Activated B cell treated with CpG ODN at 0.5 μM for 24 hours (primary cell): Measurements from ENCODE around the gene RC3H2. TPM values are rescaled to one million over a fixed set of nuclear protein-coding genes. Genes with fewer than 3 reads are reported as not detected.

ENCODE experiments used
- ATAC-seq: fragments of 200-7000 bp; cut with Tn5 transposase; one replicate; pipeline ENCODE4 v1.10.0; 2021; ENCODE audit warnings: low read depth, mild to moderate bottlenecking, moderate library complexity
- CTCF ChIA-PET: fragments of 350-600 bp; sonication (Branson Sonifier 250); formaldehyde crosslinking; loops from one replicate; lab custom pipeline; 2021; ENCODE audit warnings: antibody characterized with exemption; lab: Charles Lee
- POLR2A ChIA-PET: fragments of 350-600 bp; sonication (Branson Sonifier 250); formaldehyde crosslinking; loops from one replicate; lab custom pipeline; 2021; ENCODE audit warnings: antibody characterized with exemption; lab: Charles Lee
- DNase-seq: peaks from one replicate; pipeline ENCODE4 v3.0.0; 2022
- H3K27ac Mint-ChIP-seq: one replicate; pipeline ENCODE4 v1.8.0; 2020; ENCODE audit warnings: mixed read lengths
- H3K27me3 Mint-ChIP-seq: one replicate; pipeline ENCODE4 v1.8.0; 2021; ENCODE audit warnings: mixed read lengths
- H3K36me3 Mint-ChIP-seq: one replicate; pipeline ENCODE4 v1.8.0; 2021; ENCODE audit warnings: low read depth, mixed read lengths
- H3K4me1 Mint-ChIP-seq: one replicate; pipeline ENCODE4 v1.8.0; 2021; ENCODE audit warnings: mixed read lengths
- H3K4me3 Mint-ChIP-seq: one replicate; pipeline ENCODE4 v1.8.0; 2020; ENCODE audit warnings: mild to moderate bottlenecking, mixed read lengths
- H3K9me3 Mint-ChIP-seq: one replicate; pipeline ENCODE4 v1.8.0; 2020; ENCODE audit warnings: mixed read lengths
- intact Hi-C: fragments of 100-400 bp; cut with micrococcal nuclease; formaldehyde crosslinking; loops from one replicate; pipeline ENCODE4 v1.15.1; 2024
- total RNA-seq: library from RNA; stranded (reverse); gene quantifications from 2 replicates; pipeline ENCODE4 v1.2.3, GENCODE V29; 2022
- TF ChIP-seq, protein P1 (sequence below): fragments of 200-600 bp; IDR thresholded peaks from one replicate; pipeline ENCODE4 v1.8.0; 2022; ENCODE audit warnings: antibody characterized with exemption, mild to moderate bottlenecking

RC3H2 gene
- total RNA-seq: 50.8 and 62.7 TPM in 2 replicates

GRCh38 chr9:122904823-122905710 lies at the start of gene RC3H2:
RC3H2 (minus strand) TSS chr9:122905359; CDS start chr9:122897509, 7,850 bp downstream.
- DNase-seq (peak; percentile 86), ATAC-seq (peak; percentile 89)
- Mint-ChIP-seq H3K27ac (peak within 1 kb of the TSS; percentile 94), H3K36me3 (peaks cover 26% of the 10 kb centered on the region), H3K9me3 (no peaks in the 10 kb centered on the region), H3K4me3 (peak within 1 kb of the TSS; percentile 92), H3K4me1 (peaks cover 34% of the 10 kb centered on the region), H3K27me3 (no peaks in the 10 kb centered on the region)
- ChIA-PET CTCF (interaction anchor here (1.6 kb wide), 1 partner anchor 10 kb away, joined by 4 read pairs; no protein-coding TSS in a partner anchor), POLR2A (interaction anchor here (0.6 to 4.5 kb wide), 15 partner anchors 8 to 1957 kb away, joined by 3 to 56 read pairs (median 5); partner anchors contain the start of genes ARPC5L, PDCL, RABGAP1 and ZBTB26)
- intact Hi-C loops: loop anchor here (1.0 to 10.0 kb wide), 9 partner anchors 8 to 813 kb away; partner anchors contain the start of genes PDCL, STRBP, TTLL11 and ZBTB26
- TF ChIP-seq, protein P1, sequence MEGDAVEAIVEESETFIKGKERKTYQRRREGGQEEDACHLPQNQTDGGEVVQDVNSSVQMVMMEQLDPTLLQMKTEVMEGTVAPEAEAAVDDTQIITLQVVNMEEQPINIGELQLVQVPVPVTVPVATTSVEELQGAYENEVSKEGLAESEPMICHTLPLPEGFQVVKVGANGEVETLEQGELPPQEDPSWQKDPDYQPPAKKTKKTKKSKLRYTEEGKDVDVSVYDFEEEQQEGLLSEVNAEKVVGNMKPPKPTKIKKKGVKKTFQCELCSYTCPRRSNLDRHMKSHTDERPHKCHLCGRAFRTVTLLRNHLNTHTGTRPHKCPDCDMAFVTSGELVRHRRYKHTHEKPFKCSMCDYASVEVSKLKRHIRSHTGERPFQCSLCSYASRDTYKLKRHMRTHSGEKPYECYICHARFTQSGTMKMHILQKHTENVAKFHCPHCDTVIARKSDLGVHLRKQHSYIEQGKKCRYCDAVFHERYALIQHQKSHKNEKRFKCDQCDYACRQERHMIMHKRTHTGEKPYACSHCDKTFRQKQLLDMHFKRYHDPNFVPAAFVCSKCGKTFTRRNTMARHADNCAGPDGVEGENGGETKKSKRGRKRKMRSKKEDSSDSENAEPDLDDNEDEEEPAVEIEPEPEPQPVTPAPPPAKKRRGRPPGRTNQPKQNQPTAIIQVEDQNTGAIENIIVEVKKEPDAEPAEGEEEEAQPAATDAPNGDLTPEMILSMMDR: no peak

- Mint-ChIP-seq H3K4me3 (no peak overlapping the region), H3K27ac (no peak overlapping the region), H3K4me1 (peaks cover 27% of the 10 kb centered on the region), H3K36me3 (peaks cover 12% of the 10 kb centered on the region), H3K9me3 (no peaks in the 10 kb centered on the region), H3K27me3 (no peaks in the 10 kb centered on the region)
- intact Hi-C loops: no loop called here
- ChIA-PET CTCF (no interaction called here), POLR2A (no interaction called here)
- DNase-seq (no peak), ATAC-seq (no peak)
- TF ChIP-seq, protein P1: no peak
Observed at GRCh38 chr9:122954253-122954691, 49.1 kb upstream of the RC3H2 start.

DNA sequence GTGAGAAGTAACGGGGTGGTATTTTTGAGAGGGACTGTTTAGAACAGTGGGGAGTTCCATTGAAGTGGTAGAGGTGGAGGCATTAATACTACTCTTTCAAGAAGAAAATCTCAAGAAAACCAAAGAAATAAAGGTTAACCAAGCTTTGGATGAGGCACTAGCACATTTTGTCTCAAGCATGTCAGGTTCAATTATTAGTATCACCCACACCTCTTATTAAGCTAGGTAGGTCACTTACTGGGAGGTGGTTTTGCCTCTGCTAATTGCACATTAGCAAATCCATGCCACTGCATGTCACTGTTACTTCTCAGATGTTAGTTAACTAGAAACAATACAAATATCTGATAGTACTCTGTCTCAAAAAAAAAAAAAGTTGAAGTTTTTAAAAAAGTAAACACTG lies 45.9 kb upstream of the RC3H2 start:
- Mint-ChIP-seq H3K27ac (no peak overlapping the region), H3K9me3 (no peaks in the 10 kb centered on the region), H3K36me3 (peaks cover 6% of the 10 kb centered on the region), H3K4me3 (no peak overlapping the region), H3K27me3 (no peaks in the 10 kb centered on the region), H3K4me1 (peaks cover 34% of the 10 kb centered on the region)
- ATAC-seq (no peak), DNase-seq (no peak)
- intact Hi-C loops: no loop called here
- ChIA-PET CTCF (no interaction called here), POLR2A (no interaction called here)
- TF ChIP-seq, protein P1: no peak

GRCh38 chr9:122950263-122950662 lies 45.1 kb upstream of the RC3H2 start:
- TF ChIP-seq, protein P1: no peak
- Mint-ChIP-seq H3K4me1 (peaks cover 35% of the 10 kb centered on the region), H3K36me3 (peaks cover 13% of the 10 kb centered on the region), H3K27ac (no peak overlapping the region), H3K27me3 (no peaks in the 10 kb centered on the region), H3K4me3 (no peak overlapping the region), H3K9me3 (no peaks in the 10 kb centered on the region)
- POLR2A ChIA-PET: no interaction called here
- intact Hi-C loops: no loop called here
- DNase-seq: no peak
- ATAC-seq: no peak
- CTCF ChIA-PET: no interaction called here

GRCh38 chr9:122949696-122950095 lies 44.5 kb upstream of the RC3H2 start:
- DNase-seq (no peak), ATAC-seq (no peak)
- H3K9me3 Mint-ChIP-seq: no peaks in the 10 kb centered on the region
- no peak overlapping the region for H3K27ac Mint-ChIP-seq
- no peaks in the 10 kb centered on the region for H3K27me3 Mint-ChIP-seq
- TF ChIP-seq, protein P1: no peak
- H3K36me3 Mint-ChIP-seq: peaks cover 15% of the 10 kb centered on the region
- ChIA-PET POLR2A (no interaction called here), CTCF (no interaction called here)
- intact Hi-C loops: no loop called here
- peaks cover 31% of the 10 kb centered on the region for H3K4me1 Mint-ChIP-seq
- no peak overlapping the region for H3K4me3 Mint-ChIP-seq
